Right lobe of liver (tissue), 4 donors: ENCODE data around the gene ARNT2.

Experiments used
- POLR2A ChIP-seq: fragments of 450-650 bp; IDR thresholded peaks from one replicate; pipeline ENCODE4 v1.6.1; 2017; ENCODE audit warnings: antibody characterized with exemption, mild to moderate bottlenecking
- TF ChIP-seq, protein P1 (sequence below), 4 donors: fragments of 200-600 bp in 3 of 4; fragments of 450-650 bp in 1 of 4; IDR thresholded peaks; one replicate each; pipeline versions ENCODE4 v1.5.1 to v1.8.0; 2016 to 2022; ENCODE audit warnings: antibody characterized with exemption in 4 of 4, mild to moderate bottlenecking in 2 of 4
- donor health status: DM: no; HTN: no; CAD: no.
- donor health status: DM: no; HTN: no; CAD: no.
- donor health status: DM: no; HTN: yes; CAD: no.

DNA sequence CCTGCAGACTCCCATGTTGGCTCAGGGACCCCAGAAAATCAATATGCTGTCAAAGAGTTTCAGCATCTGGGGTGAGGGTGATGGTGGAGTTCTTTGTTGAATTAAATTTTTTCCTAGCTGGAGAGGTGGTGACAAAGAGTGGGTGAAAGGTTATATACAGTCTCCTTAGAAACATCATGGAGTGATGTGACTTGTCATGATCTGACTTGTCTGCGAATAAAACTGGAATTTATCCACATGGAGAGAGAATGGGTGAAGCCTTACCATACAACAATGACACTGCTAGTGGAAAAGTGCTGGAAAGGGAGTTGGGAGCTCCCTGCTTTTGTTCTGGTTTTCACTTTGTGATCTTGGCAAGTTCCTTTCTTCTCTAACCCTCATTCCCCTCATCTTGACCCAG, 75.0 kb downstream of the ARNT2 start:
- TF ChIP-seq, protein P1, sequence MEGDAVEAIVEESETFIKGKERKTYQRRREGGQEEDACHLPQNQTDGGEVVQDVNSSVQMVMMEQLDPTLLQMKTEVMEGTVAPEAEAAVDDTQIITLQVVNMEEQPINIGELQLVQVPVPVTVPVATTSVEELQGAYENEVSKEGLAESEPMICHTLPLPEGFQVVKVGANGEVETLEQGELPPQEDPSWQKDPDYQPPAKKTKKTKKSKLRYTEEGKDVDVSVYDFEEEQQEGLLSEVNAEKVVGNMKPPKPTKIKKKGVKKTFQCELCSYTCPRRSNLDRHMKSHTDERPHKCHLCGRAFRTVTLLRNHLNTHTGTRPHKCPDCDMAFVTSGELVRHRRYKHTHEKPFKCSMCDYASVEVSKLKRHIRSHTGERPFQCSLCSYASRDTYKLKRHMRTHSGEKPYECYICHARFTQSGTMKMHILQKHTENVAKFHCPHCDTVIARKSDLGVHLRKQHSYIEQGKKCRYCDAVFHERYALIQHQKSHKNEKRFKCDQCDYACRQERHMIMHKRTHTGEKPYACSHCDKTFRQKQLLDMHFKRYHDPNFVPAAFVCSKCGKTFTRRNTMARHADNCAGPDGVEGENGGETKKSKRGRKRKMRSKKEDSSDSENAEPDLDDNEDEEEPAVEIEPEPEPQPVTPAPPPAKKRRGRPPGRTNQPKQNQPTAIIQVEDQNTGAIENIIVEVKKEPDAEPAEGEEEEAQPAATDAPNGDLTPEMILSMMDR (IDR thresholded peaks at IDR 0.05): no peak
- TF ChIP-seq POLR2A: no peak
